Caco-2 (cell line): ENCODE measurements around the gene MBD5. TPM values are rescaled to one million over a fixed set of nuclear protein-coding genes. Genes with fewer than 3 reads are reported as not detected.

Experiments
- BruUV-seq: library from RNA; stranded (reverse); fragments of 400-500 nt; replicated peaks from 2 replicates; lab custom pipeline; 2021; lab: Mats Ljungman, UMichigan
- CTCF ChIA-PET: fragments of 300-600 bp; sonication (Branson Sonifier 250); formaldehyde crosslinking; loops from one replicate; lab custom pipeline; 2022; ENCODE audit warnings: antibody characterized with exemption; lab: Charles Lee
- POLR2A ChIA-PET: fragments of 300-600 bp; sonication (Branson Sonifier 250); formaldehyde crosslinking; loops from one replicate; lab custom pipeline; 2022; ENCODE audit warnings: antibody characterized with exemption; lab: Charles Lee
- DNase-seq, 2 experiments: peaks; one replicate each; pipeline versions ENCODE4 v3.0.0 to v3.0.0-alpha.2; 2020 to 2022
- H3K27me3 ChIP-seq: replicated peaks from 2 replicates; pipeline ENCODE4 v1.6.0; 2011; ENCODE audit warnings: low read length; ENCODE audit not compliant: control insufficient read depth, insufficient read depth
- H3K36me3 ChIP-seq: 2 replicates; pipeline ENCODE4 v1.5.1; 2011; ENCODE audit warnings: low read length; ENCODE audit not compliant: control insufficient read depth, insufficient read depth
- H3K4me1 ChIP-seq: fragments of 250-450 bp; sonication (Bioruptor Pico); 2 replicates; pipeline ENCODE4 v1.5.1; 2020; ENCODE audit warnings: mild to moderate bottlenecking
- H3K4me3 ChIP-seq: 2 replicates; pipeline ENCODE4 v1.5.1; 2011; ENCODE audit warnings: low read depth, mild to moderate bottlenecking, control low read depth, low read length
- H3K9me3 ChIP-seq: fragments of 250-450 bp; sonication (Bioruptor Pico); 2 replicates; pipeline ENCODE4 v1.5.1; 2020; ENCODE audit warnings: mild to moderate bottlenecking, moderate library complexity
- H3K27ac Mint-ChIP-seq: one replicate; pipeline ENCODE4 v1.8.0; 2022; ENCODE audit warnings: mixed read lengths; ENCODE audit not compliant: unreplicated experiment
- H3K27me3 Mint-ChIP-seq: one replicate; pipeline ENCODE4 v1.8.0; 2022; ENCODE audit warnings: mixed read lengths; ENCODE audit not compliant: insufficient read depth, unreplicated experiment
- H3K36me3 Mint-ChIP-seq: one replicate; pipeline ENCODE4 v1.8.0; 2022; ENCODE audit warnings: mild to moderate bottlenecking, mixed read lengths; ENCODE audit not compliant: insufficient read depth, unreplicated experiment
- H3K4me1 Mint-ChIP-seq: one replicate; pipeline ENCODE4 v1.8.0; 2022; ENCODE audit warnings: low read depth, mixed read lengths; ENCODE audit not compliant: unreplicated experiment
- H3K4me3 Mint-ChIP-seq: one replicate; pipeline ENCODE4 v1.8.0; 2022; ENCODE audit warnings: mild to moderate bottlenecking, moderate library complexity, mixed read lengths; ENCODE audit not compliant: unreplicated experiment
- H3K9me3 Mint-ChIP-seq: one replicate; pipeline ENCODE4 v1.8.0; 2022; ENCODE audit warnings: mixed read lengths; ENCODE audit not compliant: unreplicated experiment
- CTCF ChIP-seq, 2 experiments: fragments of 200-600 bp in 1 of 2; IDR thresholded peaks; 1 replicate in 1 of 2; 2 replicates in 1 of 2; pipeline versions ENCODE4 v1.5.1 to v1.8.0; 2011 to 2022; ENCODE audit warnings: antibody characterized with exemption in 1 of 2, control low read depth in 1 of 2, inconsistent platforms in 1 of 2, low read depth in 1 of 2, low read length in 1 of 2, mild to moderate bottlenecking in 1 of 2, moderate library complexity in 1 of 2; ENCODE audit not compliant: insufficient read depth in 1 of 2, severe bottlenecking in 1 of 2, unreplicated experiment in 1 of 2
- intact Hi-C: fragments of 100-400 bp; cut with micrococcal nuclease; formaldehyde crosslinking; loops from one replicate; pipeline ENCODE4 v1.10.0; 2022; ENCODE audit not compliant: unreplicated experiment
- total RNA-seq: library from RNA; stranded (reverse); gene quantifications from 2 replicates; pipeline ENCODE4 v1.2.3, GENCODE V29; 2022

Gene MBD5
- total RNA-seq, 1 experiment from 2014 or later = 23.7 TPM

DNA sequence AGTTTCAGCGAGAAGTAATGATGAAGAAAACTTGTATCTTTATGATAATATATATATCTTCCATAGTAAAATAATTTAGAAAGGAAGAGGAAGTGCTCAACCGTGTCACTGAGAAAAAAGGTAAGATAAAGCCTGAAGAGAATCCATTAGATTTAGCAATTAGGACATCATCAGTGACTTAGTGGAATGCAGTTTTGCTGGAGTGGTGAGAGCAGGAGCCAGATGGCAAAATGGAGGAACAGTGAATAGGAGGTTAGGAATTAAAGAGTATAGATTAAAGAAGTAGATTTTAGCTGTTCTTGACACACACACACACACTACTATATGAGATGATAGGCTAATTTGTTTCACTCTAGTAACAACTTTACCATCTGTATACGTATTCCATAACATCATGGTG lies 466.5 kb downstream of the MBD5 start:
- Mint-ChIP-seq H3K9me3 (no peaks in the 10 kb centered on the region), H3K27ac (no peak overlapping the region), H3K4me1 (no peaks in the 10 kb centered on the region), H3K36me3 (no peaks in the 10 kb centered on the region), H3K27me3 (peaks cover 20% of the 10 kb centered on the region), H3K4me3 (no peak overlapping the region)
- intact Hi-C loops = no loop called here
- H3K4me1 ChIP-seq = no peaks in the 10 kb centered on the region
- POLR2A ChIA-PET = no interaction called here
- BruUV-seq = no TSS peak
- no peaks in the 10 kb centered on the region for H3K36me3 ChIP-seq
- no peak for DNase-seq
- CTCF ChIA-PET = no interaction called here
- H3K9me3 ChIP-seq = no peaks in the 10 kb centered on the region
- TF ChIP-seq CTCF (IDR thresholded peaks at IDR 0.05; ENCODE audit: insufficient read depth in 1 of 2, low read depth in 1 of 2, low read length in 1 of 2, severe bottlenecking in 1 of 2, unreplicated experiment in 1 of 2) = no peak
- no peak overlapping the region for H3K4me3 ChIP-seq
- H3K27me3 ChIP-seq = no peaks in the 10 kb centered on the region

DNA sequence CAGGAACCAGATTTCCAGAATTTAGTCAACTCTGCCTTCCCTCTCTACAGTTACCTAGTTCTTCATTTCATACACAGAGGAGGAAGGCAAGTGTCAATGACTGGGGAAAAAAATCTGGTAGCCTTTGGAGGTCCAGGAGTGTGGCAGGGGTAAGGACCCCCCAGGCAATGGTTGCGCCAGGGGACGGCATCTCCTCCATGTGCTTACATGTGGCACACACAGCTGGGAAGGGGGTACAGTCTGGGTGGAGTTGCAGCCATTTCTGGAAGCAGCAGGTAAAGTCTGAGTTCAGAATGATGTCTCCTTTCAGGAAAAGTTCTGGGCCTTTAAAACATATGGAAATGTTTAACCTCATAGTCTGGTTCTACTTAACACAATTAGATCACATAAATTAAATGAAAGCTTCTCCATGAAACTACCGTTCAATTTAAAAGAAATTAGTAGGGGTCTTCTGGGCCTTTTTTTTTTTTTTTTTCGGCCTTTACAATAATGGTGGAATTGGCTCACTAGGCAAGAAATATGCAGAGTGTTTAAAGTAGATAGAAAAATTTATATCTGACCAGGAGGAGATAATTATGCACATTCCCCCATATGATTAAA lies 470.0 kb downstream of the MBD5 start:
- no TSS peak for BruUV-seq
- no peak for DNase-seq
- TF ChIP-seq CTCF (IDR thresholded peaks at IDR 0.05; ENCODE audit: insufficient read depth in 1 of 2, low read depth in 1 of 2, low read length in 1 of 2, severe bottlenecking in 1 of 2, unreplicated experiment in 1 of 2) = no peak
- peaks cover 9% of the 10 kb centered on the region; the same call in 1 of the 2 replicates for H3K4me1 ChIP-seq
- H3K36me3 Mint-ChIP-seq = no peaks in the 10 kb centered on the region
- H3K4me1 Mint-ChIP-seq = no peaks in the 10 kb centered on the region
- no peaks in the 10 kb centered on the region for H3K36me3 ChIP-seq
- intact Hi-C loops = no loop called here
- ChIA-PET CTCF (no interaction called here), POLR2A (no interaction called here)
- H3K4me3 Mint-ChIP-seq = no peak overlapping the region
- H3K27ac Mint-ChIP-seq = no peak overlapping the region
- no peaks in the 10 kb centered on the region for H3K9me3 ChIP-seq
- no peaks in the 10 kb centered on the region for H3K27me3 ChIP-seq
- peaks cover 8% of the 10 kb centered on the region for H3K27me3 Mint-ChIP-seq
- no peaks in the 10 kb centered on the region for H3K9me3 Mint-ChIP-seq
- H3K4me3 ChIP-seq = no peak overlapping the region

GRCh38 chr2:148493822-148494563 lies 473.1 kb downstream of the MBD5 start:
- DNase-seq = no peak
- no peaks in the 10 kb centered on the region for H3K27me3 Mint-ChIP-seq
- H3K27ac Mint-ChIP-seq = no peak overlapping the region
- intact Hi-C loops = no loop called here
- Histone ChIP-seq H3K9me3 (no peaks in the 10 kb centered on the region), H3K36me3 (no peaks in the 10 kb centered on the region), H3K27me3 (no peaks in the 10 kb centered on the region), H3K4me1 (peaks cover 9% of the 10 kb centered on the region; the same call in 1 of the 2 replicates), H3K4me3 (no peak overlapping the region)
- POLR2A ChIA-PET = no interaction called here
- no peaks in the 10 kb centered on the region for H3K36me3 Mint-ChIP-seq
- CTCF ChIA-PET = interaction anchor here (1.1 kb wide), 1 partner anchor 15 kb away, joined by 5 read pairs; no protein-coding TSS in a partner anchor
- no peak overlapping the region for H3K4me3 Mint-ChIP-seq
- no peaks in the 10 kb centered on the region for H3K9me3 Mint-ChIP-seq
- TF ChIP-seq CTCF (IDR thresholded peaks at IDR 0.05; ENCODE audit: insufficient read depth in 1 of 2, low read depth in 1 of 2, low read length in 1 of 2, severe bottlenecking in 1 of 2, unreplicated experiment in 1 of 2) = no peak
- no peaks in the 10 kb centered on the region for H3K4me1 Mint-ChIP-seq
- BruUV-seq = no TSS peak
